GM12891 (cell line): ENCODE measurements around the gene BAHCC1.

ENCODE experiments used
- POLR2A ChIP-seq: IDR thresholded peaks from 2 replicates; pipeline ENCODE4 v1.6.1; 2011; ENCODE audit warnings: low read depth, low read length, control low read depth
- POLR2AphosphoS5 ChIP-seq: IDR thresholded peaks from 2 replicates; pipeline ENCODE4 v1.6.1; 2011; ENCODE audit warnings: low read depth, low read length, control low read depth
- POU2F2 ChIP-seq: IDR thresholded peaks from 2 replicates; pipeline ENCODE4 v1.6.1; 2011; ENCODE audit warnings: low read depth, mild to moderate bottlenecking, control low read depth, low read length, moderate library complexity
- SPI1 ChIP-seq: IDR thresholded peaks from 2 replicates; pipeline ENCODE4 v1.6.1; 2011; ENCODE audit warnings: low read depth, low read length, control low read depth
- TAF1 ChIP-seq: IDR thresholded peaks from 2 replicates; pipeline ENCODE4 v1.6.1; 2011; ENCODE audit warnings: low read depth, low read length, control low read depth

- TF ChIP-seq POLR2A (no peak), SPI1 (no peak), TAF1 (no peak), POLR2AphosphoS5 (no peak), POU2F2 (no peak)
Measured at GRCh38 chr17:81390873-81391255, 4.4 kb upstream of the BAHCC1 start.
